DOHH2 (cell line): ENCODE data around the gene TPP1.

Experiments
- H3F3A ChIP-seq: fragments of 200-600 bp; sonication (generic), shearing (Covaris generic); 2 replicates; pipeline ENCODE4 v1.6.0; 2016; ENCODE audit warnings: antibody characterized with exemption, mild to moderate bottlenecking; ENCODE audit not compliant: control insufficient read depth, insufficient read depth
- H3K27ac ChIP-seq: fragments of 200-600 bp; sonication (generic); 2 replicates; pipeline ENCODE4 v1.5.1; 2014; ENCODE audit warnings: low read depth, mild to moderate bottlenecking, low read length, moderate library complexity
- H3K27me3 ChIP-seq: fragments of 200-600 bp; sonication (generic); 2 replicates; pipeline ENCODE4 v1.6.1; 2014; ENCODE audit warnings: mild to moderate bottlenecking, low read length, mixed read lengths; ENCODE audit not compliant: control insufficient read depth
- H3K36me3 ChIP-seq: fragments of 200-600 bp; sonication (generic); 2 replicates; pipeline ENCODE4 v1.6.1; 2014; ENCODE audit warnings: mild to moderate bottlenecking, low read length, moderate library complexity, mixed read lengths; ENCODE audit not compliant: control insufficient read depth
- H3K4me1 ChIP-seq: fragments of 200-600 bp; sonication (generic); 2 replicates; pipeline ENCODE4 v1.6.1; 2014; ENCODE audit warnings: mild to moderate bottlenecking, low read length, mixed read lengths; ENCODE audit not compliant: control insufficient read depth
- H3K4me2 ChIP-seq: fragments of 200-600 bp; sonication (generic); 2 replicates; pipeline ENCODE4 v1.6.0; 2014; ENCODE audit warnings: mild to moderate bottlenecking, low read length, moderate library complexity
- H3K4me3 ChIP-seq: fragments of 200-600 bp; sonication (generic); 2 replicates; pipeline ENCODE4 v1.5.1; 2014; ENCODE audit warnings: mild to moderate bottlenecking, low read length, mixed read lengths
- H3K79me2 ChIP-seq: fragments of 200-600 bp; sonication (generic); 2 replicates; pipeline ENCODE4 v1.6.1; 2014; ENCODE audit warnings: mild to moderate bottlenecking, low read length, mixed read lengths; ENCODE audit not compliant: control insufficient read depth
- H3K9me2 ChIP-seq: fragments of 200-600 bp; sonication (generic); replicated peaks from 2 replicates; pipeline ENCODE4 v1.6.1; 2014; ENCODE audit warnings: mild to moderate bottlenecking, low read length, mixed read lengths; ENCODE audit not compliant: control insufficient read depth
- H3K9me3 ChIP-seq: fragments of 200-600 bp; sonication (generic); 2 replicates; pipeline ENCODE4 v1.6.1; 2014; ENCODE audit warnings: antibody characterized with exemption, low read length, mixed read lengths; ENCODE audit not compliant: control insufficient read depth, insufficient read depth
- H4K20me1 ChIP-seq: fragments of 200-600 bp; sonication (generic); 2 replicates; pipeline ENCODE4 v1.6.0; 2014; ENCODE audit warnings: low read depth, mild to moderate bottlenecking, antibody characterized with exemption, low read length, moderate library complexity; ENCODE audit not compliant: control insufficient read depth, insufficient read depth
- EZH2phosphoT487 ChIP-seq: fragments of 200-600 bp; sonication (generic); IDR thresholded peaks from 2 replicates; pipeline ENCODE4 v1.6.1; 2017; ENCODE audit warnings: borderline replicate concordance, mild to moderate bottlenecking, antibody characterized with exemption, low read length, moderate library complexity, mixed read lengths
- TF ChIP-seq, protein P1 (sequence below): fragments of 200-600 bp; sonication (generic); IDR thresholded peaks from one replicate; pipeline ENCODE4 v1.5.1; 2014; ENCODE audit warnings: antibody characterized with exemption, mild to moderate bottlenecking, low read depth, low read length; ENCODE audit not compliant: poor library complexity, severe bottlenecking

Gene TPP1

DNA sequence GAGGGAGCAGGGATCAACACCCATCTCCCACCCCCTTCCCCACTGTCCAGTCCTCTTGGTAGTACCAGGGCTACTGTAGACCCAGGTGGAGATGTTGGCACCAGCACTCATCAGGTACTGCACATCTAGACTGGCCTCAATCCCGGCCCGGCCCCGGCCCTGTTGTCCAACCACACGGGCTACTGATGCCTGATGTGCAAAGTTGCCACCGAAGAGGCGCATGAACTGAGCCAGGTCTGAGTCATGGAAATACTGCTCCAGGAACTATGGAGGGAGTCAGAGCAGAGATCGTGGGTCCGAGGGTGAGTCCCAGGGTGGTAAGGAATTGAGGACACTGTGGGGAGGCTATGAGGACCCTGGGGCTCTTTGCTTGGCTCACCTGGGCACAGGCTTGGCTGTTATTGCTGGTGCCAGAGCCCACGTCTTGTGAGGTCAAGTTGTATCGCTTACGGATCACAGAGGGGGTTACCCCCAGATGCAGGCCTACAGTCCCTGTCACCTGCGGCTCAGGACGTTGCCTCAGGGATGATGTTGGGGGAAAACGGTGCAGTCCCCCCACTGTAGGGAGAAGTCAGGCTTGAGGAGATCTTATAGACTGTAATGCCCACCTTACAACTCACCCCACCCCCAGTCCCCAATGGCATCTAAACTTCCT, 2.5 kb downstream of the TPP1 start:
- H3F3A ChIP-seq = peaks cover 5% of the 10 kb centered on the region; the same call in 1 of the 2 replicates
- no peaks in the 10 kb centered on the region for H3K9me3 ChIP-seq
- no peaks in the 10 kb centered on the region for H3K27me3 ChIP-seq
- no peaks in the 10 kb centered on the region for H4K20me1 ChIP-seq
- H3K36me3 ChIP-seq = peaks cover under 1% of the 10 kb centered on the region; the same call in 1 of the 2 replicates
- no peak overlapping the region for H3K4me3 ChIP-seq
- no peak overlapping the region for H3K27ac ChIP-seq
- peaks cover 31% of the 10 kb centered on the region for H3K4me1 ChIP-seq
- peaks cover 7% of the 10 kb centered on the region for H3K79me2 ChIP-seq
- H3K9me2 ChIP-seq = no peaks in the 10 kb centered on the region
- TF ChIP-seq EZH2phosphoT487 = no peak
- TF ChIP-seq, protein P1, sequence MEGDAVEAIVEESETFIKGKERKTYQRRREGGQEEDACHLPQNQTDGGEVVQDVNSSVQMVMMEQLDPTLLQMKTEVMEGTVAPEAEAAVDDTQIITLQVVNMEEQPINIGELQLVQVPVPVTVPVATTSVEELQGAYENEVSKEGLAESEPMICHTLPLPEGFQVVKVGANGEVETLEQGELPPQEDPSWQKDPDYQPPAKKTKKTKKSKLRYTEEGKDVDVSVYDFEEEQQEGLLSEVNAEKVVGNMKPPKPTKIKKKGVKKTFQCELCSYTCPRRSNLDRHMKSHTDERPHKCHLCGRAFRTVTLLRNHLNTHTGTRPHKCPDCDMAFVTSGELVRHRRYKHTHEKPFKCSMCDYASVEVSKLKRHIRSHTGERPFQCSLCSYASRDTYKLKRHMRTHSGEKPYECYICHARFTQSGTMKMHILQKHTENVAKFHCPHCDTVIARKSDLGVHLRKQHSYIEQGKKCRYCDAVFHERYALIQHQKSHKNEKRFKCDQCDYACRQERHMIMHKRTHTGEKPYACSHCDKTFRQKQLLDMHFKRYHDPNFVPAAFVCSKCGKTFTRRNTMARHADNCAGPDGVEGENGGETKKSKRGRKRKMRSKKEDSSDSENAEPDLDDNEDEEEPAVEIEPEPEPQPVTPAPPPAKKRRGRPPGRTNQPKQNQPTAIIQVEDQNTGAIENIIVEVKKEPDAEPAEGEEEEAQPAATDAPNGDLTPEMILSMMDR = no peak
- no peak overlapping the region for H3K4me2 ChIP-seq

DNA sequence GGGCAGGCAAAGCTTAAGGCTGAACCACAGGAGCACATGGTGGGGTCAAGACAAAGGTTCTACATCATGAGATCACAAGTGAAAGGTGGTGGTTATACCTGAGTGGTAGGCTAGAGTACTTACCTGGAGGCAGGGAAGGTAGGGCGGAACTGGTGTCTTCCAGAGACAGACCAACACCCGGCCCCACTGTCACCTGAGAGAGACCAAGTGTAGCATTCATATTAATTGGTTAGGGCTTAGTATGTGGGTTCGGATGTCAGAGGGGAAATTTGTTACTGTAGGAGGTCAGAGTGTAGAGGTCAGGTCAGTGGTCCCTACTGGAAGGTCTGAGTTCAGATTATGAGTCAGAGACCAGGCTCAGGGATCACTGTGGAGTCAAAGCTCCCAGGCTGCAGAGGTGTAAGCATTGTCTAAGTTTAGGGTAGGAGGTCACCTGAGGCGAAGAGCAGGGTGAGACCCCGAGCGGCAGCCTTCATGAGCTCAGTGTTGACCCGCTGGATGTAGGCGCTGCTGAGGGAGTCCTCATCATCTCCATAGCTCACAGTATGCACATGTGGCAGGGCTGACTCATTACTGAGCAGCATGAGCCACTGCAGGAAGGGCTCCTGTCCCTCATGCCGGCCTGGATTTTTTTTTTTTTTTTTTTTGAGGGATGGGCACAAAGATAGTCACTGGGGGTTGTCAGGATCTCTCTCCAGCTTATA, 3.2 kb downstream of the TPP1 start:
- Histone ChIP-seq H3K36me3 (peaks cover 8% of the 10 kb centered on the region), H3K27me3 (no peaks in the 10 kb centered on the region), H3K4me2 (no peak overlapping the region), H3F3A (peaks cover 5% of the 10 kb centered on the region; the same call in 1 of the 2 replicates), H4K20me1 (no peaks in the 10 kb centered on the region), H3K9me2 (no peaks in the 10 kb centered on the region), H3K9me3 (no peaks in the 10 kb centered on the region), H3K4me1 (peaks cover 34% of the 10 kb centered on the region), H3K79me2 (peaks cover 14% of the 10 kb centered on the region), H3K4me3 (no peak overlapping the region), H3K27ac (no peak overlapping the region)
- TF ChIP-seq, protein P1 = no peak
- TF ChIP-seq EZH2phosphoT487 = no peak

DNA sequence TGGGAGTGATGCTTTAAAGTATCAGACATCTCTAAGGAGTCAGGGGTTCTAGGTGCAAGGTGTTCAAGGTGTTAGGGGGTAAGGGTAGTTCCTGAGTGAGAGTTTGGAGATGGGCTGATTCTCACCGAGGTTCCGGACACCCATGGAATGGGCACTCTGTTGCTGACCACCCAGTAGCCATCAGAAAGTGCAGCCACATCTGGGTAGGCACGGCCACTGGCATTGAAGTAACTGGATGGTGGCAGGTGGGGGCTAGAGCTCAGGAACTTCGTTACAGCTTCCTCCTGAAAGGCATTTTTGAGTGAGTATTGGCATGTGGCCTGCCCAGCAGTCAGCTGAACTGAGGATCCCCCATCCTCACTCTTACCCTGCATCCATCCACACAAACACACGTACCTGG, 4.2 kb downstream of the TPP1 start:
- Histone ChIP-seq H3K9me3 (no peaks in the 10 kb centered on the region), H3K9me2 (no peaks in the 10 kb centered on the region), H3K4me3 (no peak overlapping the region), H3K27ac (no peak overlapping the region), H3K79me2 (peaks cover 20% of the 10 kb centered on the region), H3K4me2 (no peak overlapping the region), H3F3A (peaks cover 5% of the 10 kb centered on the region; the same call in 1 of the 2 replicates), H4K20me1 (no peaks in the 10 kb centered on the region), H3K36me3 (peaks cover 18% of the 10 kb centered on the region), H3K4me1 (peaks cover 41% of the 10 kb centered on the region), H3K27me3 (no peaks in the 10 kb centered on the region)
- TF ChIP-seq, protein P1 = no peak
- no peak for TF ChIP-seq EZH2phosphoT487
